IPS-18a (cell line): ENCODE results near the gene CBARP.
A peak's percentile ranks its signal among the peaks of the same experiment; 100 is the strongest.
"Not testable (repeated sequence)": the region's sequence is repeated elsewhere in the genome, so short reads cannot be mapped to it uniquely, and the experiment has no call there.

Source experiments
- H3K27ac ChIP-seq: one replicate; pipeline ENCODE4 v1.5.1; 2013; ENCODE audit warnings: low read length
- H3K27me3 ChIP-seq: one replicate; pipeline ENCODE4 v1.6.1; 2013; ENCODE audit warnings: mild to moderate bottlenecking, low read length; ENCODE audit not compliant: control insufficient read depth, insufficient read depth
- H3K36me3 ChIP-seq: one replicate; pipeline ENCODE4 v1.6.1; 2013; ENCODE audit warnings: low read depth, low read length; ENCODE audit not compliant: control insufficient read depth
- H3K4me1 ChIP-seq: one replicate; pipeline ENCODE4 v1.6.1; 2013; ENCODE audit warnings: low read depth, low read length; ENCODE audit not compliant: control insufficient read depth
- H3K4me3 ChIP-seq: one replicate; pipeline ENCODE4 v1.5.1; 2013; ENCODE audit warnings: low read length
- H3K9ac ChIP-seq: one replicate; pipeline ENCODE4 v1.6.1; 2013; ENCODE audit warnings: mild to moderate bottlenecking, low read length, moderate library complexity
- H3K9me3 ChIP-seq: one replicate; pipeline ENCODE4 v1.6.1; 2013; ENCODE audit warnings: low read depth, low read length; ENCODE audit not compliant: control insufficient read depth

Gene CBARP

GRCh38 chr19:1213391-1214286, 24.2 kb downstream of the CBARP start:
- no peak overlapping the region for H3K27ac ChIP-seq
- no peak overlapping the region for H3K4me3 ChIP-seq
- no peaks in the 10 kb centered on the region for H3K9me3 ChIP-seq
- H3K27me3 ChIP-seq = no peaks in the 10 kb centered on the region
- no peak overlapping the region for H3K9ac ChIP-seq
- H3K4me1 ChIP-seq = no peaks in the 10 kb centered on the region
- no peaks in the 10 kb centered on the region for H3K36me3 ChIP-seq

- Histone ChIP-seq H3K9ac (no peak overlapping the region), H3K27me3 (no peaks in the 10 kb centered on the region), H3K4me3 (no peak overlapping the region), H3K27ac (no peak overlapping the region), H3K4me1 (peaks cover 7% of the 10 kb centered on the region), H3K9me3 (no peaks in the 10 kb centered on the region), H3K36me3 (no peaks in the 10 kb centered on the region)
Measured at GRCh38 chr19:1211494-1212234, 26.1 kb downstream of the CBARP start.

- Histone ChIP-seq H3K36me3 (no peaks in the 10 kb centered on the region), H3K27ac (no peak overlapping the region), H3K4me3 (no peak overlapping the region), H3K27me3 (no peaks in the 10 kb centered on the region), H3K9ac (no peak overlapping the region), H3K9me3 (no peaks in the 10 kb centered on the region), H3K4me1 (peaks cover 7% of the 10 kb centered on the region)
Measured at GRCh38 chr19:1210227-1210538, 27.6 kb downstream of the CBARP start.

- H3K4me1 ChIP-seq, H3K36me3 ChIP-seq, H3K9me3 ChIP-seq, H3K9ac ChIP-seq, H3K27ac ChIP-seq, H3K27me3 ChIP-seq, H3K4me3 ChIP-seq: not testable (repeated sequence)
Measured at GRCh38 chr19:1208830-1209229, 29.0 kb downstream of the CBARP start.

- Histone ChIP-seq H3K27me3 (no peaks in the 10 kb centered on the region), H3K27ac (no peak overlapping the region), H3K9ac (peak overlapping the region; percentile 48), H3K9me3 (no peaks in the 10 kb centered on the region), H3K36me3 (no peaks in the 10 kb centered on the region), H3K4me1 (peaks cover 7% of the 10 kb centered on the region), H3K4me3 (peak overlapping the region; percentile 68)
Measured at GRCh38 chr19:1206864-1207450, 30.8 kb downstream of the CBARP start.

GRCh38 chr19:1206150-1206863, 31.5 kb downstream of the CBARP start:
- Histone ChIP-seq H3K36me3 (no peaks in the 10 kb centered on the region), H3K27me3 (no peaks in the 10 kb centered on the region), H3K4me1 (peaks cover 7% of the 10 kb centered on the region), H3K9me3 (no peaks in the 10 kb centered on the region), H3K9ac (peak overlapping the region; percentile 48), H3K27ac (no peak overlapping the region), H3K4me3 (peak overlapping the region; percentile 68)

- H3K9me3 ChIP-seq = no peaks in the 10 kb centered on the region
- H3K9ac ChIP-seq = peak within 1 kb of the TSS; percentile 48
- H3K27me3 ChIP-seq = no peaks in the 10 kb centered on the region
- H3K4me1 ChIP-seq = peaks cover 7% of the 10 kb centered on the region
- H3K4me3 ChIP-seq = peak within 1 kb of the TSS; percentile 68
- no peaks in the 10 kb centered on the region for H3K36me3 ChIP-seq
- peak within 1 kb of the TSS; percentile 87 for H3K27ac ChIP-seq
Measured at GRCh38 chr19:1205114-1206099, 32.4 kb downstream of the CBARP start, which contains the start of gene STK11. Gene STK11, plus strand, starts transcription at chr19:1205778. Its CDS starts 1,136 bp downstream, at chr19:1206914.

- H3K4me1 ChIP-seq, H3K27me3 ChIP-seq, H3K4me3 ChIP-seq, H3K9ac ChIP-seq, H3K27ac ChIP-seq, H3K36me3 ChIP-seq, H3K9me3 ChIP-seq: not testable (repeated sequence)
Measured at GRCh38 chr19:1200614-1201013, 37.2 kb downstream of the CBARP start.

- Histone ChIP-seq H3K36me3 (no peaks in the 10 kb centered on the region), H3K27me3 (no peaks in the 10 kb centered on the region), H3K9me3 (no peaks in the 10 kb centered on the region), H3K4me1 (no peaks in the 10 kb centered on the region), H3K4me3 (no peak overlapping the region), H3K27ac (no peak overlapping the region), H3K9ac (no peak overlapping the region)
Measured at GRCh38 chr19:1199531-1199930, 38.3 kb downstream of the CBARP start.

- no peaks in the 10 kb centered on the region for H3K9me3 ChIP-seq
- H3K4me3 ChIP-seq = no peak overlapping the region
- H3K9ac ChIP-seq = no peak overlapping the region
- no peaks in the 10 kb centered on the region for H3K36me3 ChIP-seq
- no peaks in the 10 kb centered on the region for H3K27me3 ChIP-seq
- H3K4me1 ChIP-seq = no peaks in the 10 kb centered on the region
- no peak overlapping the region for H3K27ac ChIP-seq
Measured at GRCh38 chr19:1189419-1189818, 48.4 kb downstream of the CBARP start.
